Left colon (tissue), 2 donors: Measurements from ENCODE around the gene TMED3. TPM values are rescaled to one million over a fixed set of nuclear protein-coding genes. Genes with fewer than 3 reads are reported as not detected.

Source experiments
- ATAC-seq: fragments of 200-7000 bp; cut with Tn5 transposase; one replicate; pipeline ENCODE4 v1.9.1; 2020; ENCODE audit warnings: mild to moderate bottlenecking, moderate library complexity
- DNase-seq, 2 donors: peaks; one replicate each; pipeline ENCODE4 v3.0.0-alpha.2; 2020
- intact Hi-C, 2 donors: fragments of 100-400 bp; cut with DNase I in 1 of 2; cut with micrococcal nuclease in 1 of 2; formaldehyde crosslinking; loops; one replicate each; pipeline versions ENCODE4 v1.11.2 to v1.14.0; 2022; cut with DNase I, micrococcal nuclease
- long read RNA-seq: library from polyadenylated mRNA; unstranded; transcript quantifications from one replicate; pipeline ENCODE4 v2.0.0, GENCODE V29; 2021
- total RNA-seq, 2 donors: library from RNA; stranded (reverse); fragmentation: NEBNext Ultra II Directional; extraction: Animal tissue kit (Norgen Biotek cat#: 25700); gene quantifications; one replicate each; pipeline ENCODE4 v1.2.1, GENCODE V29; 2021
- donor health status: DM: no; HTN: no; CAD: no.
- donor health status: DM: yes; HTN: yes; CAD: no.

The TMED3 gene
- total RNA-seq = 10 to 100 TPM; 64.0 to 74.3 TPM
- long read RNA-seq, transcript TMED3-201 (3 exons, 1,475 nt) = major isoform, 139 of 145 reads
- long read RNA-seq, partial matches to known transcripts = 4 of 145 reads
- long read RNA-seq, other reads (novel, unspliced or antisense) = 2 of 145 reads

DNA sequence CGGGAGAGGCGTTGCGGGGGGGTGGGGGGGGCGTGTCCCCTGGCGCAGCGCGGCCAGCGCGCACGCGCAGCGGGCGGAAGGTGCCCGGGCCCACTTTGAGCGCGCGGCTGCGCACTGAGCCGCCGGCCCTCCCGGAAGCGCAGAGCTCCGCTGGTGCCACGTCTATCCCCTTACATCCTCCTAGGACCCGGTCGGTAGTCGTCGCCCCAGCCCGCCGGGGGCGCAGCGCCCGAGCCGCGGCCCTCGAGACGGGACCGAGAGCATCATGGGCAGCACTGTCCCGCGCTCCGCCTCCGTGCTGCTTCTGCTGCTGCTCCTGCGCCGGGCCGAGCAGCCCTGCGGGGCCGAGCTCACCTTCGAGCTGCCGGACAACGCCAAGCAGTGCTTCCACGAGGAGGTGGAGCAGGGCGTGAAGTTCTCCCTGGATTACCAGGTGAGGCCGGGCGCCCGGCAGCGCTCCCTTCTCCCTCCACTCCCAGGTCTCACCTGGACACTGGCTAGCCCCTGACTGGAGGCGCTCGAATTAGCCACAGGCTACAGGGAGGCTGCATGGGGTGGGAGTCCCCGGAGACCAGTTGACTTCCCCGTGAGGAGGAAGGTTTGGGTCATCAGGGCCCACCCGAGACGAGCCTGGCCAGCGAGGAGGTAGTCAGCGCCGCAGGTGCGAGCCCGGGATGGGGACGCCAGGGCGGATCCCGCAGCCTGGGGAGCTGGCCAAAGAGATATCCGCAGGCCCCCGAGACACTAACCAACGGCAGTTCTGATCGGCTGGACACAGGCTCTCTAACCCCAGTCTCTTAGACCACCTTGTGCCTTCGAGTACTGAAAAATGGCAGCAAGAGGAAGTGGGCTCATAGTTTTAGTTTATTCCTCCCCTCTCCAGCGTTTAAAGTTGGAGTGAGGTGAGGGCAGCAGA lies at the start of gene TMED3:
TMED3 (plus strand) TSS at position 128 of the 916 bp plus-strand sequence; CDS start at position 266, 138 bp downstream.
- DNase-seq (peak; percentile 76 to 84), ATAC-seq (peak; percentile 98)
- intact Hi-C loops = no loop called here

DNA sequence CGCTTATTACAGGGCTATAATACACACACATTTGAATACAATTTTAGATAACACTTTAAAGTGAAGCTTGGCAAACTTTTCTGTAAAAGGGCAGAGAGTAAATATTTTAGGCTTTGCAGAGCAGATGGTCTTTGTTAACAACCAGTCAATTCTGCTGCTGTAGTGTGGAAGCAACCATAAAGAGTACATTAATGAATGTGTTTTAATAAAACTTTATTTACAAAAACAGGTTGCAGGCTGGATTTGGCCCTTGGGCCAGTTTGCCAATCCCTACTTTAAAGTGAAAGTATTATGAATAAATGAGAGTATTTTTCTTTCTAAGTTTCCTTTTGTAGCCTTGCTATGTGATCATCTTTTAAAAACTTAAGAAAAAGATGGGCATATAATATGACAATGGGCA lies 49.1 kb upstream of the TMED3 start:
- no peak for ATAC-seq
- intact Hi-C loops = no loop called here

DNA sequence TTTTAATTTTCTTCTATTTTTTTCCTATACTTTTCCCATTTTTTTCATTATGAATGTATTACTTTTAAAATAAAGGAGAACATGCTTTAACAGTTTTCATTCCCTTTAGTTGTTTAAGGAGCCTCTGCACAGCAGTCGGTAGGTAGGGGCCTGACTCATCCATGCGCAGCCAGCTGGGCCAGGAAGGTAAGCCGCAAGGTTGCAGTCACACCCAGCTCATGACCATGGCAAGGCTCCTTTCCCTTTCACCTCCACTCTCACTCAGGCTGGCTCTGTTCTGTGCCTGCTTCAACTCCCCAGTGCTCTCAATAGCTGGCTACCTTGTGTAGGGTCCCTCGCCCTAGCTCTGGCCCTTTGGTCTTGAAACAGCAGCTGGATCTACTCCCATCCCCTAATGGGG lies 45.7 kb upstream of the TMED3 start:
- DNase-seq (no peak), ATAC-seq (no peak)

More for the DNA sequence above, 49.1 kb upstream of the TMED3 start:
- no peak for DNase-seq

DNA sequence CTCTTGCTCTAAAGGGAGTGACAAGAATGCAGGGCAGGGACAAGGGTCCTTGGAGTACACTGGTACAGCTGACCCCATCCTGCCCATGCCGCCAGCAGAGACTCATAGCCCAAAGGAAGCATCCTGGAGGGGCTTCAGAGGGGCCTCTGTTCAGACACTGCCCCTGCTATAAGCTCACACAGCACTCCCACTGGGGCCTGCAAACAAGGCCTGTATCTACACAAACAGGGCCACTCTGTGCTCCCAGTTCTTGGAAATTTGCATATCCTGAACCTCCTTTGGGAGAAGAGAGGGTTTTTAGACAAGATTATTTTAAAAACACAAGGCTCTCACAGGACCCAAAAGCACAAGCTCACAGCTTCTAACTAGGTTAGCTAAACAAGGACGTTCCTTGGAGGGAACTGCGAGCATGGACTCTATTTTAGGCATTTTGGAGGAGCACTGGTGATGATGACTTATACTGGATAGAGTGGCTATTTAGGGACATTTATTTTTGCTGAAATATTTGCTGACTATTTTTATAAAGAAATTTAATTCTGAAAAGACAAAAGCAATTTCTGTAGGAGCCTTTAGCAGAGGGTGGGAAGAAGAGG lies 44.8 kb upstream of the TMED3 start:
- DNase-seq (no peak), ATAC-seq (no peak)
- intact Hi-C loops = no loop called here

More for the DNA sequence above, 45.7 kb upstream of the TMED3 start:
- intact Hi-C loops = no loop called here

DNA sequence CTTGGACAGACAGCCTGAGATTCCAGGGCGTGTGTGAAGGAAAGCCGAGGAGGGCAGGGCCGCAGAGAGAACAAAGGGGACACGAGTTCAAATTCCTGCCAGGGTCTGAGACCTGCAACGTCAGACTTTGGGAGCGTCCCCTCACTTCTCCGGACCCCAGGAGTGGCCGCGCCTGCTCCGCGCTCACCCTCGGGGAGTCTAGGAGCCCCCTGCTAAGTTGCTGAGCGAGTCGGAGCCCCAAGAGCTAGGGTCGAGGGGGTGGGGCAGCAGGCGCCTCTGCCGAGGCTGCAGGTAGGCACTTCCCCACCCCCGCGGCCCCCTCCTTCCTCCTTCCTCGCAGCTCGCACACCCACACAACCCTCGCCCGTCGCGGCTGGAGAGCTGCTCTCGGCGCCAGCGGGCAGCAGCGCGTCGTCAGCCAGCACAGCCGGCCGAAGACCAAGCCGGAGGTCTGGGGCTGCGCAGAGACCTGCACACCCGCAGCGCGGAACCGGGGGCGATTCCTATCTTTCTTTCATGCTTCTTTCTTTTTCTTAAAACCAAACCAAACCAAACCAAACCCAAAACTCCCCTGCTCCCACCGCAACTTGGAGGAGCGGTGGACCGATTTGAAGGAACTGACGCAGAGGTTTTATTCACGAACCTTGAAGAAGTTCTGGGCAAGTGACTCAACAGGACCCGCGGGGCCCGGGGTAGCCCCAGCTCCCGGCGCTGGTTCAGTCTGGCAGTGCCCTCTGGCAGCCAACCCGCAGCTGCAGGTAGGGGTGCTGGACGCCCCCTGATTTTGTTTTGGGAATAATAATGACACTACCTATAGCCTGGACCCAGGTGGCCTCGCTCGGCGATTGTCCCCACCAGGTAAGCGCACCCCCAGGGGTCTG lies 28.3 kb upstream of the TMED3 start, which contains the start of gene ANKRD34C:
ANKRD34C (plus strand) TSS at position 352 of the 881 bp plus-strand sequence. CDS start 10,563 bp downstream, outside the sequence.
- ATAC-seq (no peak), DNase-seq (no peak)
- intact Hi-C loops = no loop called here

DNA sequence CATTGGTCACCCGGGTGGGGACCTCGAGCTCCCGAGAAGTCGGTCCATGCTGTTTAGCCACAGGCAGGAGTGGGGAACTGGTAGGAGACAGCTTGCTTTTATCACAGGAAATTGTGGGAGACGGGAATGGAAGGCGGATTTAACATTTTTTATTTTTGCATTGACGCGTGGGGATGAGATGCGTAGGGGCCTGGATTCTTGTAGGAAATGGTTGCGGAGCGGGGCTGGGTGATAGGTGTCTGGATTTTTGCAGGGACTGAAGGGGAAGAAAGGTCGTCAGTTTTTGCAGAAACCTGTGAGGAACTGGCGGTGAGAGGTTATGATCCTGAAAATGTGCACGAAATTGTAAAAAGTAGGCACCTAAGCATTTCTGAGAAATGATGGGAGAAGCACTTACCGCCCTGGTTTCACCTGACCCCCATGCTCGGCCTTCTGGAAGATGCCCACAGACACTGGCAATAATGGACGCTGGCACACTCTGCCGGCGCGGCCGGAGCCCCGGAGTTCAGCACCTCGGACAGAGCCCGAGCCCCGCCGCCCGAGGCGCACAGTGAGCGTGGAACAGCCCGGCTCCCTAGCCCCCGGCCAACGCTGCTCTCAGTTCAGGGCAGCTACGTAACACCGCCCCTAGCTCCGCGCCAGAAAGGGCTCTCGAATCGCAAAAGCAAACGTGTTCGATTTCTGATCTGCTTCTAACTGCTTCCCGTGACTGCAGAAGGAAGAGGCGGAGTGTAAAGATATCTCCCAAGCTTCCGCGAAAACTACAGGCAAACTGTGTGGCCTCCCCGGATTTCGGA lies 27.5 kb upstream of the TMED3 start:
- peak in 1 of 2 donors; percentile 11 for DNase-seq
- ATAC-seq = peak; percentile 44
- intact Hi-C loops = no loop called here

DNA sequence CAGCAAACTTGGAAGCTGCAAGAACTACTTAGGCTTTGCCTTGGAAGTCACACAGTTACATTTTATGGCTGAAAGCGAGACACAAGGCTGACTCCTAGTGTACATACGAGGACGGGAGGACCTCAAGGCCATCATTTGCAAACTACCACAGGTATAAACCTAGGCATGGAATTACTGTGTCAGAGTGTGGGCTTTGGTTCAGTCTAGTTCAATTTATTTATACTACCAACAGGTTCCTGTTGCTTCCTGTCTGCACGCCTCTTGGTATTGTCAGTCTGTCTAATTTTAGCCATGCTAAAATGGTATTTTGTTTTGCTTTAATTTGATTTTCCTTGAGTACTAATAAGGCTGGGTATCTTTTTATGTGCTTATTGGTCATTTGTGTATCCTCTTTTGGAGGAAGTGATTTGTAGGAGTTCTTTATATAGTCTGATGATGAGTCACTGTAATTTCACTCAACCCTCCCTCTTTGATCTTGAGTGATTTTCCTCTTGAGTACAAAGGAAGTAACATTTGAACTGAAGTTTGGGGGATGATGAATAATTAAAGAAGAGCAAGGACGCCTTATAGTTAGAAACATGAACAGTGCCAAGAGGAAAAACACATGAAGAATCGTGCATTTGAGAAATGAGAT lies 20.2 kb upstream of the TMED3 start:
- ATAC-seq = no peak
- DNase-seq = no peak
- intact Hi-C loops = no loop called here

DNA sequence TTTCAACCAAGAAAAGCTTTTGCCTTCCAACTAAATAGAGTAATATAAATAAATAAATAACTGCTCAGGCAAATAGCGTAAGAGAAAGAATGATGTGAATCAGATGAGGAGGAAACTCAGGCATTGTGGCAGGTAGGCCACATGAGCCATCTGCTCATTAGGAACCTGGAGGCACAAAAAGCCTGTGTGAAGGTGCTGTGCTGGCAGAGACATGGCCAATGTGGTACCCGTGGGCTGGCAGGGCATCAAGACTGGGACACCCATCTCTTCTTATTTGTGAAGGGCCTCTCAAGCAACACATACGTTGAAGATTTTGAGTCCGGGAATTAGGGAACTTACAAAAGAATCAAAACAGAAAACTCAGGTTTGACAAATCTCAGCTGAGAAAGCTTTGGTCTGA lies 18.9 kb upstream of the TMED3 start:
- ATAC-seq = no peak

DNA sequence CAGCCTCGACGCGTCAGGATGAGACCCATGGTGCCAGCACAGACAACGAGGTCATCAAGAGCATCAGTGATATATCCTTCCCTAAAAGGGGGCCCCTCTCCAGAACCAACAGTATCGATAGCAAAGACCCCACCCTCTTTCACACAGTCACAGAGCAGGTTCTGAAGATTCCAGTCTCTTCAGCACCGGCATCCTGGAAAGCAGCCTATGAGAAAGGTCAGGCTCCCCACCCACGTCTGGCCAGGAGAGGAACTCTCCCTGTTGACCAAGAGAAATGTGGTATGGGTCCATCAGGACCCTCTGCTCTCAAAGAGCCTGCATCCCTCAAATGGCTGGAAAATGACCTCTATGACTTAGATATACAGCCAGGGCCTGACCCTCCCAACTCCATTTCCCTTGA lies 16.8 kb upstream of the TMED3 start:
- no peak for DNase-seq
- intact Hi-C loops = no loop called here
- no peak for ATAC-seq

More for the DNA sequence above, 18.9 kb upstream of the TMED3 start:
- intact Hi-C loops = no loop called here
- no peak for DNase-seq

DNA sequence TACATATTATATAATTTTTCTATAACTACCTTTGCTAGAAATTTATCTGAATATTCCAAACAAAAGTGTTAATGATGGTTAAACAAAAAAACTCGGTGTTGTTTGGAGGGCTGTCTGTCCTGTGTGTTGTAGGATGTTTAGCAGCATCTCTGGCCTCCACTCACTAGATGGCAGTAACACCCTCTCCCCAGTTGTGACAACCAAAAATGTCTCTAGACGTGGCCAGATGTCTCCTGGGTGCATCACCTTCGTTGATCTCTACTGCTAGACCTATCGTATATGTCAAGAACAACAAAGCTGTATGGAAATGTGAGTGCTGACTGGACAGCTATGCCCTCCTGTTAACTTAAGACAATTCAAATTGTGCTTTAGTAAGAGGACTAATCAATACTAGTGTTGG lies 14.3 kb upstream of the TMED3 start:
- ATAC-seq (no peak), DNase-seq (no peak)
- intact Hi-C loops = no loop called here

DNA sequence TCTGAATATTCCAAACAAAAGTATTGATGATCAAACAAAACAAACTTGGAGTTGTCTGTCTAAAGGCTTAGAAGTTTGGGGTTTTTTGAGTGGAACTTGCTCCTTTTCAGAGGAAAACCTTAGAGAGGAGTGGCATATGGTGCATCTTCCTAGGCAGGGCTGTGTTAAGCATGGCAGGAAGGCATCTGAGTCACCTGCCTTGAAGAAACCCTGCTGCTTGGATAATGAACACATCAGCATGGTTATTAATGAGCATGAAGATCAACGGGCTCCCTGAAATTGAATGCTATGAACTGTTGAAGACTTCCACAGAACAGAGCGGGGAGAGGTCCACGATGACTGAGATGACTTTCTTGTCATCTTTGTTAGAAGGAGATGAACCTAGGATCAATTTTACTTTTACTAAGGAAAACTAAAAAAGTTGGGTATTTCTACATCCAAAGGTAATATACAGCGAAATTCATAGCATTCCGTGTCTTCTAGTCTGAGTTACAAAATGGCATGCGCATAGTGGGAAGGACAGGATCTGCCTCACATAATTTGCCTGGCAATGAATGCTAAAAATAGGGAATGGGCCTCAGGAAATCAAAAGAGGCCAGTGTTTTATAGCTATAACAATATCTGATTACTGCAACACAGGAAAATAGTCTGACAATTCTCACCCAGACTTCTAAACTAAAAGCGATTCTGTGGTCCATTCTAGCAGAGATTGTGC lies 11.6 kb upstream of the TMED3 start:
- no peak for ATAC-seq
- intact Hi-C loops = no loop called here
- no peak for DNase-seq

DNA sequence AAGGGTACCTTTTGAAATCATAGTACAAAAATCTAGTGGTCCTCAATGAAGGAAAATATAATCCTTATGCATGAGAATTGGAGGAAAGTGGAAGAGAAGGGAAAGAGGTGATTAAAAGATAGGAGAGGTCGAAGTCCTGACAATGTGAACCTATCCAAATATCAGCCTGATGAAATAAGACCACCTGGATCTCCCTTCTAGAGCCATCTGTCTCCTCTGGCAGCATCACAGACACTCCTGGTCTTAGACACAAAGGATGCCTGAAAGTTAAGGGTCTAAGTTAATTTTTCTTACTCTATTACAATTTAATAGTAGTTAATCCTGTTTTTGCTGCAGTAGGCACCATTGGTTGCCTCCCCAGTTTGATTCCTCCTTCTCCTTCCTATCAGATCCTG lies 11.1 kb upstream of the TMED3 start:
- ATAC-seq (no peak), DNase-seq (no peak)
- intact Hi-C loops = no loop called here

DNA sequence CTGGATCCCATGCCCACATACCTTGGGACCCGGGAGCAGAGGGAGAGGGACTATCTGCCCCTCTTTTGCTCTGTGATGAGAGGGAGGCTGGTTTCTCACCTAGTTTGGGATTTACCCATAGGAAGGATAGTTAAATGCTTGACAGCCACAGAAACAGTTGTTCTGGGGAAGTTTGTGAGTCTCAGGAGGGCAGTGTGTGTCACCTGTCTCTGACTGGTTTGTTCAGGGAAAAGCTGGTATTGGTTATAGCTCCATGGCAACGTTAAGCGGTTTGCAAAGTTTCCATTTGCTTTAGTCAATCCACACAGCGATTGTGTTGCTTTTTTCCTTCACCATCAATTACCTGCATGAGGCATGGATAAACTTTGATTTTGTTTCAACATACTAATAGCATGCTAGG lies 3.7 kb upstream of the TMED3 start:
- DNase-seq (no peak), ATAC-seq (no peak)
- intact Hi-C loops = no loop called here

DNA sequence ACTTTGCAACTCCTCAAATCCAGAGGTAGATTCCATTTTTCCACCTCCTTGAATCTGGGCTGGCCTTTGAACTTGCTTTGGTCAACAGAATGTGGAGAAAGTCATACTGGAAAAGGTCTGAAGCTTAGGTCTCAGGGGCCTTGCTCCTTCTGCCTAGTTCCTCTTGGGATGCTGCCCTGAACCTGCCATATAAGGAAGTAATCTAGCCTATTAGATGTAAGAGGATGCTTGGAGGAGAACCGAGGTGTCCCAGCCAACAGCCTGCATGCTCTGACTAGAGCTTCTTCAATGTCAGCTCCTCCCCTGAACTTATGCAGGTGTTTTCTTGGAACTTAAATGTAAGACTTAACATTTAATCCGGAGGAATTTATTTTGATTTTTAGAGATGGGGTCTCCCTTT lies 2.0 kb upstream of the TMED3 start:
- intact Hi-C loops = no loop called here
- DNase-seq = no peak
- ATAC-seq = no peak

DNA sequence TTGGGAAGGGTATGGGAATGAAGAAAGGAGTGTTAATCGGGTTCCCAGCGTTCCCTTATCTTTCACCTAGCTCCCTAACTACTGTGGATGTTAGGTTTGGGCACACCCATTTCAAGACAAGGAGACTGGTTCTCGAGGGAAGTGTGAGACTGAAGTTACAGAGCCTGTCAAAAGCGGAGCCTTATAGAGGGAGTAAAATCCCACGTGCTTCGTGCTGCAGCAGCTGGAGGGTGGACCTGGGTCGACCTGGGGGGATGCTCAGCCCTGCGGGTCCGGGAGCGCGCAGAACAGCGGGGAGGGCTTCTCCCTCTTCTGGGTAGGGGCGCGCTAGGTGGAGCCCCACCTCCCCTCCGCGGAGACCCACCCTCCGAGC lies 314 bp upstream of the TMED3 start:
- intact Hi-C loops = no loop called here
- DNase-seq (peak in 1 of 2 donors; percentile 30), ATAC-seq (peak; percentile 37)

DNA sequence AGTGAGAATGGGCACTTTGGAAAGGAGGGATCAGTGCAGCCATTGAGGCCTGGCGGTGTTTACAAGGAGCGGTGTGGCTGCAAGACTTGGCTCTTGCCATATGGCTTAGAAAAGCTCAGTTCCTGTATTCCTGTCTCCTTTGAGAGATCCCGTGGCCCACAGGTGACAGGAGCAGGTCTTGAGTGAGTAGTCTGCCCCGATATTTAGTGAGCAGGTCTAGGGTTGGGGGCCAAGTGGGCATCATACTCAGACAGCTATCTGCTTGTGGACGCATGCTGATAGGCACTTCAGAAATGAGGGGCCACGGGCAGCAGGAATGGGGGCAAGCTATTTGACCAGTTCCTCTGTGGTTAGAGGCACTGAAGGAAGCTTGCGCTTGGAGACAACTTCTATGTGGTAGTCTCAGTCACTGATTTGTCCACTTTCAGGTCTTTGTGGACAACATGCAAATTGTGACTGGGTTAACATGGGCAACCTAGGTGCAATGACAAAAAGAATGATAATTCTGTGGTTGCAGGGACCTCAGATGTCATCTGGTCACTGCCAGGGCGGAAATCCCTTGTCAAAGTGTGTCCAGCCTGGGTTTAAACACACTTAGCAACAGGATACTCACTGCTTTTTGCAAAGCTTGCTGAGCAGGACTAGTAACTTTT lies 1.1 kb downstream of the TMED3 start:
- intact Hi-C loops = no loop called here
- DNase-seq = peak in 1 of 2 donors; percentile 6
- peak; percentile 17 for ATAC-seq

DNA sequence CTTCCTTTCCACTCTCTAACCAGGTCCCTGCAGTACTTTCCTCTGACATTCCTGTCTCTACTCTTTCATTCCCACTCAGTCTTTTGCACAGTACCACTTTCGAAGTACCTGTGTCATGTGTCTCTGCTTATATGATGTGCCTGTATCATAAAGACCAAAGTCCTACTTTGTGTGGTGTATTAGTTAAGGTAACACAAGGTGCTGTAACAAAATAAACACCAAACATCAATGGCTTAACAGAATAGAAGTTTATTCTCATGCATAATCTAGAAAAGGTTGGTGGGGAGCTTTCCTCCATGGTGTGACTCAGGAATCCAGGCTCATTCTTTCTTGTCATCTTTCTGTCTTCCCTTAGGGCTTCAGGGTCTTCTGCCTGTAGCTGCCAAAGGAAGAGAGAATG lies 3.3 kb downstream of the TMED3 start:
- intact Hi-C loops = no loop called here
- no peak for DNase-seq
- no peak for ATAC-seq
